ENCODE measurements around the gene STK39.

DNA sequence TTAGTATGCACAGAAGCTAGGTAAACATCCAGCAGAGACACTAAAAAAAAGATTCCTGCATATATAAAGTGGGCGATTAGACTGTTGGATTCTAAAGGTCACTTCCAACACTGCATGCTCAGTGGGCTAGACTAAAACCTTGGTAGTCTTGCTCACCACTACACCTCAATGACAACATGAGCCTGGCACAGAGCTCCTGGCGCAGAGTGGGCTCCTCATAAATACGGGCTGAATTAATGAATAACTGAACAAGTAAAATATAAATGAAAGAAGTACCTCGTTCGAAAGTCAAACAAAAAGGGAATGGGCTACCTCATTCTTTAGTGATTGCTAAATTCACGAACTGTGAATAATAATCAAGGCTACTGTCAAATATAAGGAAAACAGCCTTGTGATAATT lies 185.3 kb downstream of the STK39 start:
- TF ChIP-seq, protein P1, sequence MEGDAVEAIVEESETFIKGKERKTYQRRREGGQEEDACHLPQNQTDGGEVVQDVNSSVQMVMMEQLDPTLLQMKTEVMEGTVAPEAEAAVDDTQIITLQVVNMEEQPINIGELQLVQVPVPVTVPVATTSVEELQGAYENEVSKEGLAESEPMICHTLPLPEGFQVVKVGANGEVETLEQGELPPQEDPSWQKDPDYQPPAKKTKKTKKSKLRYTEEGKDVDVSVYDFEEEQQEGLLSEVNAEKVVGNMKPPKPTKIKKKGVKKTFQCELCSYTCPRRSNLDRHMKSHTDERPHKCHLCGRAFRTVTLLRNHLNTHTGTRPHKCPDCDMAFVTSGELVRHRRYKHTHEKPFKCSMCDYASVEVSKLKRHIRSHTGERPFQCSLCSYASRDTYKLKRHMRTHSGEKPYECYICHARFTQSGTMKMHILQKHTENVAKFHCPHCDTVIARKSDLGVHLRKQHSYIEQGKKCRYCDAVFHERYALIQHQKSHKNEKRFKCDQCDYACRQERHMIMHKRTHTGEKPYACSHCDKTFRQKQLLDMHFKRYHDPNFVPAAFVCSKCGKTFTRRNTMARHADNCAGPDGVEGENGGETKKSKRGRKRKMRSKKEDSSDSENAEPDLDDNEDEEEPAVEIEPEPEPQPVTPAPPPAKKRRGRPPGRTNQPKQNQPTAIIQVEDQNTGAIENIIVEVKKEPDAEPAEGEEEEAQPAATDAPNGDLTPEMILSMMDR (IDR thresholded peaks at IDR 0.05), result no peak
- TF ChIP-seq POLR2AphosphoS5 (IDR thresholded peaks at IDR 0.05) (no peak), POLR2A (IDR thresholded peaks at IDR 0.05) (no peak)
